SK-N-MC (cell line): ENCODE data around the gene EFTUD2.

Experiments used
- EZH2 ChIP-seq: fragments of 200-600 bp; sonication (generic); IDR thresholded peaks from one replicate; pipeline ENCODE4 v1.6.1; 2017; ENCODE audit warnings: antibody characterized with exemption
- FOXP2 ChIP-seq: optimal IDR thresholded peaks from 2 replicates; pipeline ENCODE3; 2011; ENCODE audit warnings: mild to moderate bottlenecking, moderate library complexity; ENCODE audit not compliant: insufficient read depth; ENCODE audit errors: extremely low read length, control extremely low read depth

GRCh38 chr17:44884941-44885340 is 14.3 kb downstream of the EFTUD2 start:
- TF ChIP-seq EZH2 (no peak), FOXP2 (no peak)
